Spleen (tissue), 7 donors: Measurements from ENCODE around the gene PRCP.

Source experiments
- POLR2A ChIP-seq, 3 donors: fragments of 450-650 bp; IDR thresholded peaks; one replicate each; pipeline ENCODE4 v1.5.1; 2017; ENCODE audit warnings: antibody characterized with exemption in 3 of 3, mild to moderate bottlenecking in 1 of 3
- POLR2AphosphoS5 ChIP-seq, 3 donors: sonication (generic); formaldehyde crosslinking; IDR thresholded peaks; one replicate each; pipeline ENCODE4 v1.5.1; 2017; ENCODE audit warnings: antibody characterized with exemption in 3 of 3
- TF ChIP-seq, protein P1 (sequence below), 11 experiments: fragments of 200-600 bp in 7 of 11; fragments of 450-650 bp in 4 of 11; sonication (generic) in 4 of 11; IDR thresholded peaks in 8 of 11; conservative IDR thresholded peaks in 3 of 11; 1 replicate in 7 of 11; 2 replicates in 4 of 11; pipeline versions ENCODE4 v1.4.0 to v1.8.0; 2016 to 2021; ENCODE audit warnings: antibody characterized with exemption in 11 of 11, inconsistent platforms in 4 of 11, mild to moderate bottlenecking in 1 of 11
- donor health status: DM: no; HTN: no; CAD: no; lungs with moderate emphysema.
- donor health status: DM: no; HTN: no; CAD: no.
- donor health status: DM: no; HTN: no; CAD: no.

DNA sequence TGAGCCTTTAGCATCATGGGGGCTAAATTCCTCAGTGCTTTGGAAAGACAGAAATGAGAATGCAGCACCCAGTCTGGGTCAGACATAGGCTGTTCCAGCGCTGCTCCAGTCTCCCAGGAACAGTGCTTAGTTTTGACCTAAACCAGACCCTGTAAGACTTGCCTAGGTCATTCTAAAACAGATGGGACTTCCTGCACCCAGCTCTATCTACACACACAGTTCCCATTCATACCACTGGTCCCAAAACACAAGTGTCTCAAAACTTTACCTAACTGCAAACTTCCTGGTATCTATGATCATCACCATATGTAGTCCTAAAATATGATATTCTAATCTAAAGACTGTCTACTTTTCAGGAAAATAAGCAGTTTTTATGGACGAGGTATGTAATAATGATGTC lies 37.9 kb downstream of the PRCP start:
- TF ChIP-seq, protein P1, sequence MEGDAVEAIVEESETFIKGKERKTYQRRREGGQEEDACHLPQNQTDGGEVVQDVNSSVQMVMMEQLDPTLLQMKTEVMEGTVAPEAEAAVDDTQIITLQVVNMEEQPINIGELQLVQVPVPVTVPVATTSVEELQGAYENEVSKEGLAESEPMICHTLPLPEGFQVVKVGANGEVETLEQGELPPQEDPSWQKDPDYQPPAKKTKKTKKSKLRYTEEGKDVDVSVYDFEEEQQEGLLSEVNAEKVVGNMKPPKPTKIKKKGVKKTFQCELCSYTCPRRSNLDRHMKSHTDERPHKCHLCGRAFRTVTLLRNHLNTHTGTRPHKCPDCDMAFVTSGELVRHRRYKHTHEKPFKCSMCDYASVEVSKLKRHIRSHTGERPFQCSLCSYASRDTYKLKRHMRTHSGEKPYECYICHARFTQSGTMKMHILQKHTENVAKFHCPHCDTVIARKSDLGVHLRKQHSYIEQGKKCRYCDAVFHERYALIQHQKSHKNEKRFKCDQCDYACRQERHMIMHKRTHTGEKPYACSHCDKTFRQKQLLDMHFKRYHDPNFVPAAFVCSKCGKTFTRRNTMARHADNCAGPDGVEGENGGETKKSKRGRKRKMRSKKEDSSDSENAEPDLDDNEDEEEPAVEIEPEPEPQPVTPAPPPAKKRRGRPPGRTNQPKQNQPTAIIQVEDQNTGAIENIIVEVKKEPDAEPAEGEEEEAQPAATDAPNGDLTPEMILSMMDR (IDR thresholded peaks at IDR 0.05 in 8 of 11, conservative IDR thresholded peaks at IDR 0.05 in 3 of 11) = no peak
- TF ChIP-seq POLR2AphosphoS5 (IDR thresholded peaks at IDR 0.05) = no peak
- no peak for TF ChIP-seq POLR2A (IDR thresholded peaks at IDR 0.05)
